HG02943 (cell line): ENCODE data around the gene PPP1R3A.

ENCODE experiments used
- ATAC-seq: cut with Tn5 transposase; IDR thresholded peaks from one replicate; pipeline ENCODE4 v1.9.1; 2021; ENCODE audit warnings: mild to moderate bottlenecking, low read depth, moderate library complexity; ENCODE audit not compliant: unreplicated experiment

The PPP1R3A gene

DNA sequence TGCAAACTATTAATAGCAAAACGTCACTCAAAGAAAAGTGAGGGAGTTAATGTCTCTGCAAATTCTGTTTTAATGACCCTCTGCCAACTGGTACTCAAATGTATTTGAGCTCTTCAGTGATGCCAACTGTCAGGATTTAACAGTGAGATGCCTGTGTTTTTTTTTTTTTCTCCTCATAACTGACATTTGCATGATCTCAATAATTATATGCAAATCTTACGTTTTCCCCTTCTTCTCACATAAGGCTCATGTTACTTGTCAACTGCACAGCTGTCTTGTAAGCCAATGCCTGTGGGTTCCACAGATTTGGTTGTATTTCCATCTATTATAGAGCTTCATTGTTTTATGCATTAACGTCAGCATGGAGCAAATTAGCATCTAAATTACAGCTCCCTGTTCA, 38.2 kb downstream of the PPP1R3A start:
- ATAC-seq, result no peak

DNA sequence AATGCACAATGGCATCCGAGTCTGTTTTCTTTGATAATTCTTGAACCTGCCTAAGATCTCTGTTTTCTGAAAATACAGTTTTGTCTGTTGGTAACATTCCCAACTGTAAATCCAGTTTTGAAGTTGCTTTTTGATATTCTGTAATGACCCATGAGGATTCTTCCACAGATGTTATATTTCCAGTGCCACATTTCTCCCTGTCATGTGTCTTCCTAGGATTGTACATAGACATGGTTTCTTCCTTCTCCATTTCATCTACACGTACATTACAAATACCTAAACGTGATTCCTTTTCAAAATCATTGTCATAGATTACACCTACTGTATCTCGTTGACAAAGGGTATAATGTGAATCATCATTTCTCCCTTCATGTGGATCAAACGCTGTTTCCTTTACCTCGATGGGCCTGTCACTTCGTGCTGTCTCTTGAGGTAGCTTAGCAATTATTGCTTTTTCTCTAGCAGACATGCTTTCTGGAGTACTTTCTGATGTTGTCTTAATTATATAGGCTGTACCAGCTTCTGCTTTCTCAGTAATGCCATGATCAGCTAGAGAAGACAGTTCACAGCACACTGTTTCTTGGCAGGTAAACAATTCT, 40.3 kb downstream of the PPP1R3A start:
- ATAC-seq, result no peak

DNA sequence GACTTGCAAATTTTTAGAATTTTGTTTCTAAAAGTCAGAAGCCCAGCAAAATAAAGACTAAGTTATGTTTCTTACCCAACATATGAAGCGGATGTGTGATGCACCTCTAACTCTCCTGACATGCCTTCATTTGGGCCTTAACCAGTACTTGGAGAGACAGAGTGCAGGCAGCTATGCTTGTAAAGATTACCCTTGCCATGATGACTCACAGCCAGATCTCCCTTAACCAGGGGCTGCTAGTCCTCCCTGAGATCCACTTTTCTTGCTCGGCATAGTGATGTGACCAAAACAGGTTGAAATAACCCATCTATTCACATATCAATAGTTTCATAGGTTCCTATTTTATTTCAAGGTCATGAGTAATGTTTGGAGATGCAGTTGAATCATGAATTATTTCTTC, 43.6 kb downstream of the PPP1R3A start:
- ATAC-seq, result no peak

DNA sequence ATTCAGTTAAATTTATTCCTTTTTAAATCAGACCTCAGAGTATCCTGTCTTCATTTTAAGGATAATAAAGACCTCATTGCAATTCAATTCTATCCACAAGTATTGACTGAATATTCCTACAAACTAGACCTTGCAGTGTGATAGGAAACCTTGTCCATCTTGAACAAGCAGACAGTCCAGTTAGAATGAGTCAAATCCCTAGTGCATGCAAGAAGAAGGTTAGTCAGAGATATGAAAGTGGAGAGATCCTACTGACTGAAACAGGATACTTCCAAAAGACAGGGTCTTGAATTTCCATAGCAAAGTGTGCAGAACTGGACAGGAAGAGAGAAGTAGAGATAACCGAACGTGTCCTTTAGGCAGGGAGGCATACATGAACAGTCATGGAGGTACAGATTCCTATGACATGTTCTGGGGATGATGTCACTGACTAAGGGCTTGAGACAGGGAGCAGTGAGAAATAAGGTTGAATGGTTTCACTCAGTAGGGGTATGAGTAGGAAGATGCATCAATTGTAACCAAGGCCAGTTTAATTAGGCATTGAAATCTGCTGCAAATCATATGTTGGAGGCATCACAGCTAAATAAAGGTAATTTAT, 45.2 kb downstream of the PPP1R3A start:
- ATAC-seq, result no peak

DNA sequence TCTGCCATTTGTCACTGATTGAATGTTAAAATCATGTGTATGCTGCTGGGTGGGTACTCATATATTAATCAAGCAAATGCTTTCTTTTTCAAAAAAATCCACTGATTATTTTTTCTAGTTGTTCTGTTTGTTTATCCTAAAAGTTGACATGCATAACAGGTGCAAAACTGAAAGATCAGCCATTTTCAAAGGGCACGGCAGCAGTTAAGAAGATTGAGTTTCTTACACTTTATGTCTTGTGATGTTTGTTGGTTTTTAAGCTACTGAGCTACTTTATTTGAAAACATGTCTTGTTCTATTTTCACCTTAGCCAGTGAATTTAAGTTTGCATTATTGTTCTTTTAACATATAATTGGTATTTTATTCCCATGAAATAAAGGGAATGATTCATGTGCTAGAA, 45.8 kb downstream of the PPP1R3A start:
- no peak for ATAC-seq

DNA sequence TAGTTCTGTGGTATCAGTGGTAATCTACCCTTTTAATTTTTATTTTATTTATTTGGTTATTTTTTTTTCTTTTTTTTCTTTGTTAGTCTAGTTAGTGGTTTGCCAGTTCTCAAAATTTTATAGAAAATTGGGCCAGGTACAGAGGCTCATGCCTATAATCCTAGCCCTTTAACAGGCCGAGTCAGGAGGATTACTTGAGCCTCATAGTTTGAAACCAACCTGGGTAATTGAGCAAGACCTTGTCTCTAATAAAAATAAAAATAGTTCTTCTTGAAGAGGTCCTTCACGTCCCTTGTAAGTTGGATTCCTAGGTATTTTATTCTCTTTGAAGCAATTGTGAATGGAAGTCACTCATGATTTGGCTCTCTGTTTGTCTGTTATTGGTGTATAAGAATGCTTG, 51.5 kb downstream of the PPP1R3A start:
- no peak for ATAC-seq

DNA sequence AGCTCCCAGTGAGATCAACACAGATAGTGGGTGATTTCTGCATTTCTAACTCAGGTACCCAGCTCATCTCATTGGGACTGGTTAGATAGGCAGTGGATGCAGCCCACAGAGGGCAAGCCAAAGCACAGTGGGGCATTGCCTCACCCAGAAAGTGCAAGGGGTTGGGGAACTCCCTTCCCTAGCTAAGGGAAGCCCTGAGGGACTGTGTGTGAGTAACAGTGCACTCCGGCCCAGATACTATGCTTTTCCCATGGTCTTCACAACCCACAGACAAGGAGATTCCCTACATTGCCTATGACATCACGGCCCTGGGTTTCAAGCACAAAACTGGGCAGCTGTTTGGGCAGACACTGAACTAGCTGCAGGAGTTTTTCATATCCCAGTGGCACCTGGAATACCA, 62.8 kb downstream of the PPP1R3A start:
- no peak for ATAC-seq

DNA sequence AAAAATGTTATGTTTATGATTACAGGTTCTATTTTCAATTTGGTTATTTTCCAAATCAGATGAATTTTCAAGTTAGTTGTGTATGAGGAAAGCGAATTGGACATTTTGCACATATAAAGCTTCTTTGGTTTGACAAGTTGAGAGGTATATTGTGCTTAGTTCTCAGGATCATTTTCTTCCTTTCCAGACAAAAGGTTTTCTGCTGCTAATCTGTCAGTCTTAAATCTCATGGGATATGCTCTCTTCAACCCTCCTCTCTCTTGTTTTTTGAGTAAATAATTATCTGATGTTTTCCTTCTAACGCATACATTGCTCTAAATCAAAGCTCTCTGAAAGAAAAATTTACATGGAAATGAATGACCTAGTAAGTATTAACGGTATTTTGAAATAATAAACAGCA, 77.9 kb downstream of the PPP1R3A start:
- no peak for ATAC-seq

DNA sequence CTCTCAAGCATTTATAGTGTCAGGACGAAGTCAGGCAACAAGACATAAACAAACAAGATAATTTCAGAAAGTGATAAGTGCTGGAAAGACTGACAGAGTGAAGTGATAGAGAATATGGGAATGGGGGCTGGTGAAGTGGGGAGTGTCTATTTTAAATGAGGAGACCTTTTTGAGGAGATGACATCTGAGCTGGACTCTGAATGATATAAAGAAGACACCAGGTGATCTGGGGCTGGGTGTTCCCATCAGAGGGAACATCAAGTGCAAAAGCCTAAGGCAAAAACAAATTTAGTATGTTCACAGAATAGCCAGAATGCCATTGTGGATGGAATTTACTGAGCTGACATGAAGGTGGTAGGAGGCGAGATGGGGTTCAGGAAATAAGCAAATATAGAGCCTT, 83.4 kb downstream of the PPP1R3A start:
- no peak for ATAC-seq

DNA sequence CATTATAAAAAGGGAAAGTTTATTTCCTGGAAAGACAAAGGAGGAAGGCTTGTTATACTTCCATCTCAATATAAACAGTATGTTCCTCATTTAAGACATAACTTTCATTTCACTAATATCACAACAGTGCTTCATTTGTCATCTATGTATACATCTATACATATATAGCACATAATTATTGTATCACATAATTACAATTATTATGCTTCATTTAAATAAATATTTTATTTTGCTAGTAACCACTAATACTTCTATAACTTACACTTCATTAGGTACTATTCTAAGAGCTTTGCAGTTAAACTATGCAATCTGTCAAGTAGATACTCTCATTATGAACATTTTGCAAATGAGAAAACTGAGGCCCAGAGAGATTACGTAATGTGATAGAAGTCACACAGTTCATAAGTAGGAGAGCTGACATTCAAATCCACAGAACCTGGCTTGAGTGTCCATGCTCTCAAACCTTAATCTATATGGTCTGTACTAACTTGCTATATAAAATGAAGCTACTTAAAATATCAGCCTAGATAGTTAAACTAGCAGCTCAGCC, 86.5 kb downstream of the PPP1R3A start:
- ATAC-seq, result no peak

DNA sequence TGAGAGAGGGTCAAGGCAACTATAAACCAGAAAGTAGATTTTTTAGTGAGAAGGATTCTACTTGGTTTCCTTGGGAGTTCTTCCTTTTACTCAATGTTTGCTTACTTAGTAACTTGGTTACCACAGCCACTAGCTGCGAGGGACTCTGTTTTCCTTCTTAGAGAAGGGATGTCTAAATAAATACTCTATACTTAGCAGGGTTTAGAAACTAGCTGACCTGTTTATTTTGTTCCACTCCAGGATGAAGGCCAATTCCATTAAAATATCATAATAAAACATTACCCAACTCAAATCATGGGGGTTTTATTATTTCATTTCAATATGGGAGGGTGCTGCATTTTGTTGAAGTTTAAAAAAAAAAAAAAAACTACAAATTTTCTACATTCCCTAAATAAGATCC, 87.3 kb downstream of the PPP1R3A start:
- ATAC-seq, result no peak

DNA sequence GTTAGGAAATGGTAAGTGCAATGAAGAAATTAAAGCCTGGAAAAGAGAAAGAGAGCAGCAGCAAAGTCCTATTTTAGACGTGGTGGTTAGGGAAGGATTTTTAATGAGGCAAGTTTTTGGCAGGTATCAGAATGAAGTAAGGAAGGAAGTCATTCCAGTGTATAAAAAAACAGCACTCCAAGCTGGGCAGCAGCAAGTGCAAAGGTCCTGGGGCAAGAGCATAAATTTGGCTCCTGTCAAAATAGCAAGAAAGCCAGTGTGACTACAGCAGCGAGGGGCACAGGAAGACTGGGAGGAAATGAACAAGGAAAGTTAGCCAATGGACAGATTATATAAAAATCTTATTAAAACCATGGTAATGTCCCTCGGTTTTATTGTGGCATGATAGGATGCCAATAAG, 90.2 kb downstream of the PPP1R3A start:
- ATAC-seq, result no peak
